Right lobe of liver (tissue), 4 donors: ENCODE results near the gene TCF4.

Experiments
- POLR2A ChIP-seq: fragments of 450-650 bp; IDR thresholded peaks from one replicate; pipeline ENCODE4 v1.6.1; 2017; ENCODE audit warnings: antibody characterized with exemption, mild to moderate bottlenecking
- TF ChIP-seq, protein P1 (sequence below), 4 donors: fragments of 200-600 bp in 3 of 4; fragments of 450-650 bp in 1 of 4; IDR thresholded peaks; one replicate each; pipeline versions ENCODE4 v1.5.1 to v1.8.0; 2016 to 2022; ENCODE audit warnings: antibody characterized with exemption in 4 of 4, mild to moderate bottlenecking in 2 of 4
- donor health status: DM: no; HTN: no; CAD: no.
- donor health status: DM: no; HTN: no; CAD: no.
- donor health status: DM: no; HTN: yes; CAD: no.

DNA sequence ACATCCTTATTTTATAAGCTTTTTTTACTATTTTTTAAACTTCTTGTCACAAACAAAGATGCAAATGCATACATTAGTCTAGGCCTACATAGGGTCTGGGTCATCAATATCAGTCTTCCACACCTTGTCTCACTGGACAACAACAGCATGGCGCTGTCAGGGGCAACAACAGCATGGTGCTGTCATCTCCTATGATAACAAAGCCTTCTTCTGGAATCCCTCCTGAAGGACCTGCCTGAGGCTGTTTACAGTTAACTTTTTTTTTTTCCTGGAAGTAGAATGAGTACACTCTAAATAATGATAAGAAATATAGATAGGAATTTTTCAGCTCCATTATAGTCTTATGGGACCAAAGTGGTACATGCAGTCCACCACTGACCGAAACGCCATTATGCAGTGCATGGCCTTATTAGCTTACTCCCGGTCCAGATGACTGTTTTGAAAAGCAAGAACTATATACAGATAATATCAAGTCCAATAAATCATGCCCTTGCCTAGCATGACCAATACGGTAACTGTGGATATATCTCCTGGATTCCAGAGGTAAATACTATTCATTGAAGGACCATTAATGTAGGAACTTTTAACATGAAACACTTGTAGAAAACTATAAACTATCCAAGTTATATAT, 38.4 kb downstream of the TCF4 start:
- TF ChIP-seq, protein P1, sequence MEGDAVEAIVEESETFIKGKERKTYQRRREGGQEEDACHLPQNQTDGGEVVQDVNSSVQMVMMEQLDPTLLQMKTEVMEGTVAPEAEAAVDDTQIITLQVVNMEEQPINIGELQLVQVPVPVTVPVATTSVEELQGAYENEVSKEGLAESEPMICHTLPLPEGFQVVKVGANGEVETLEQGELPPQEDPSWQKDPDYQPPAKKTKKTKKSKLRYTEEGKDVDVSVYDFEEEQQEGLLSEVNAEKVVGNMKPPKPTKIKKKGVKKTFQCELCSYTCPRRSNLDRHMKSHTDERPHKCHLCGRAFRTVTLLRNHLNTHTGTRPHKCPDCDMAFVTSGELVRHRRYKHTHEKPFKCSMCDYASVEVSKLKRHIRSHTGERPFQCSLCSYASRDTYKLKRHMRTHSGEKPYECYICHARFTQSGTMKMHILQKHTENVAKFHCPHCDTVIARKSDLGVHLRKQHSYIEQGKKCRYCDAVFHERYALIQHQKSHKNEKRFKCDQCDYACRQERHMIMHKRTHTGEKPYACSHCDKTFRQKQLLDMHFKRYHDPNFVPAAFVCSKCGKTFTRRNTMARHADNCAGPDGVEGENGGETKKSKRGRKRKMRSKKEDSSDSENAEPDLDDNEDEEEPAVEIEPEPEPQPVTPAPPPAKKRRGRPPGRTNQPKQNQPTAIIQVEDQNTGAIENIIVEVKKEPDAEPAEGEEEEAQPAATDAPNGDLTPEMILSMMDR (IDR thresholded peaks at IDR 0.05) = no peak
- TF ChIP-seq POLR2A = no peak
